GM21717 (cell line): ENCODE measurements around the gene NCF2.

ENCODE experiments used
- ATAC-seq: cut with Tn5 transposase; IDR thresholded peaks from one replicate; pipeline ENCODE4 v1.9.1; 2021; ENCODE audit warnings: mild to moderate bottlenecking, moderate library complexity; ENCODE audit not compliant: unreplicated experiment

The NCF2 gene

DNA sequence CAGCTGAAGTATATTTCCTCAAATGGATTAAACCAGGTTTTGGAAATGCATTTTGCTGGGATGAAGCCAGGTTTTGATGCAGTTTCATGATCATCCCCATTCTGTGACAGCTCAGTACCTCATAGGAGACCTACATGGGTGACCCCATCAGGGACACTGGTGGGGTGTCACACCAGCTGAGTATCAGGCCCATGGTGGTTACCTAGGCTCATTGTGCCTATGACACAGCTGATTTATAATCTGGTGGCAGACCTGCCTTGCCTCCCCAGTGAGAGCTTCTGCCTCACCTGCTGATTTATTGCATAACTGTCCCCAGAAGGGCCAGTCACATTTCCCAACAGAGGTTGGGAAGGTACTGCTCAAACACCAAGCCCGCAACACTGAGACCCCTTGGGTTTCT is 3.8 kb downstream of the NCF2 start:
- no peak for ATAC-seq

DNA sequence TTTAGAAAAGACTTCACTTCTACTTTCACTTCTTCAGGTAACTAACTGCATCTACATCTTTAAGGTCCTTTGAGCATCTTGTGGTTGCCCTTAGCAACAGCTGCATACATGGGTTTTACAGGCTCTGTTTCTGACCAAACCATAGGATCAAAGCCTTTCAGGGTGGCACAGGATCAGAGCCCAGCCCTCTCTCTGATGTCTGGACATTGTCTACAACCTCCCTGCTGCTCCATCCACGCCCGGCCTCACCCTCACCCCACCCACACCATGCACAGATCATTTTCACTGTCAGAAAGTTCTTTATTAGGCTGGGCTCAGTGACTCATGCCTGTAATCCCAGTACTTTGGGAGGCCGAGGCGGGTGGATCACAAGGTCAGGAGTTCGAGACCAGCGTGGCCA is 5.2 kb downstream of the NCF2 start:
- ATAC-seq: no peak

DNA sequence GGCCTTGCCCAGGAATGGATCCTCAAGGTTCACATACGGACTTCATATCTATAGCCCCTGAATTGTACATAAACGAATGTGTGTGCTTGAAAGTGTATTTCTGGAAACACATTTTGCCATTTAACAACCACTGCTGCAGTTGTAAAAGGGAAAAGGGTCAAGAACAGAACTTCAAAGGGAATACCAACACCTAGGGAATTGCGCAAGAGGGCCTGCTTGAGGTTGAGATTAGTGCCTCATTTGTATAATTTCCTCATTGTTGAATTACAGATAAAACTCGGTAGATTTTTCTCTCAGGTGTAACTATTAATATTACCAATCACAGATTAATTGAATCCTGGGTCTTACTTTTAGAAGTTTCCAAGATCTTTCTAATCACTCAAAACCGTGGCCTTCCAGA is 6.1 kb downstream of the NCF2 start:
- ATAC-seq: no peak

DNA sequence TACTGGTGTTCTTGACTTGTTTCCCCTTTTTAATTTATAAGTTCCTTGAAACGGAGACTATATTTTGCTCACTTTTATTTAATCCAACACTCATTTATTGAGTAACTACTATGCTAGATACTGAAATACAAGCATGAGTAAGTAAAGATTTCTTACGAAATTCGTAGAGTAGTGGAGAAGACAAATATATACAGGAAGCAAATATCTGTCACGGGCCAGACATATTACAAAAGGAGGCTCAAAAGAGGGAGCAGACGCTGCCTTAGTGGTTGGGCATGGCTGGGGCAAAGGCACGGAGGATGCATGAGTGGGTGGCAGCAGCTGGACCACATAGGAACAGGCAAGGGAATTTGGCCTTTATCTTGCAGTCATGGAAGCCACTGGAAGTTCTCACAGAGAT is 6.8 kb downstream of the NCF2 start:
- ATAC-seq: no peak

DNA sequence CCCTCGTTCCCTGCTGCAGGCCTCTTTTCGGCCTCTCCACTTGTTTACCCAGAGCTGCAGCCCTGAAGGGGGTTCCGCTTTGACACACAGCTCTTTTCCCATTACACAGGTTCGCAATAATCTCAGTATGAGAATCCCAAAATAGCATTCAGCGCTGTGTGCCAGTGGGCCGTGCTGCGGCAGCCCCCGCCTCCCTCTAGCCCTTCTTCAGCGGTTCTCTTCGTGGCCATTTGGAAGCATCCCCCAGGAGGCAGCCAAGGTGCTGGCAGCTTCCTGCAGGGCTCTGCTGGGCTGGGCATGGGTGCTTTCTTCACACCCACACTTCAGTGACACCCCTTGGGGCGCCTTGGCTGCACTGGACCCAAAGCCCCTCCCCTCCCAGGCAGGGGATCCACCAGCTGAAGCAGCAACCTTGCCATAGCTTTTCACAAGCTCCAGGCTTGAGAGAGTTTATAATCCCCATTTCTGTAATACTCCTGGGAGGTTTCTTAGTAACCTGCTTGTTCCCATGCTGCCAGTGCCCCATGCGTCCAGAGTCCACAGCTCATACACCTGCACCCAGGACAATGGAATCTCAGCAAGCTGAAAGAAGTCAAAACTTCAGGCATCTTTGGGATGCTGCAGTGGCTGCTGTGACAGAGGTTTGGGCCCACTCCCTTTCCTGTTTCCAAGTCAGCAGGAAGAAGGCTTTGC is 8.1 kb downstream of the NCF2 start:
- ATAC-seq: no peak

DNA sequence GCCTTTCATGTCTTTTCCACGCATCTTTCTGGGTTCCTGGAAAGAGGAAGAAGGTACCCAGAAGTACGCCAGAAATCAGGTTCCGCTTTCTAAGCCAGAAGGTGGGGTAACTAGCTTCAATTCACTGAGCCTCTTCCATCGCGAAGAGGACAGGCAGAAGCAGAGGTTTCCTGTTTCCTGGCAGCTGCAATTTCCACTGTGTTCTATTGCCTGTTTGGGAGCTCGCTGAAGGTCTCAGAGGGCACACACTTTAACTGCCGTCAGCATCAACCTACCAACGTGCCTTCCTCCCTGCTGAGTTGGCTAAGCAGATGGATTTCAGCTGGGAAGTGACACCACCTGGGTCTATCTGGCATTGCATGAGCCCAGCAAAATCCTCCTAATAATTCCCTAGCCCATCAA is 10.0 kb downstream of the NCF2 start:
- ATAC-seq: no peak

DNA sequence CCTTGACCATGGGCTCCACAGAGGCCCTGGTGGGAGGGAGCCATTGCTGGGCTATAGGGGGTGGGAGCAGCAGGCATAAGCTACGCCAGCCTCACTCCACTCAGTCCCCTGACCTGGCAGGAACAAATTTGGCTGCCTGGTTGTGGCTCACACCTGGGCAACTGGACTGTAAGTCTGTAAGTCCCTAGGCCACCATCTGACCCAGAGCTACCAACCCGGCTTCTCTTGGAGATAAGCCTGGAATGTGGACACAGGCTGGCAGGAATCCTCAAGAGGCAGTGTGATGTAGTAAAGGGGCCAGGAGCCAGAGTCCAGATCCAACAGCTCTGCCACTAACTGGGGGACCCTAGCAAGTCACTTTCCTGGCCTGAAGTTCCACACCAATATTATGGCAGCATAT is 11.4 kb downstream of the NCF2 start:
- no peak for ATAC-seq

DNA sequence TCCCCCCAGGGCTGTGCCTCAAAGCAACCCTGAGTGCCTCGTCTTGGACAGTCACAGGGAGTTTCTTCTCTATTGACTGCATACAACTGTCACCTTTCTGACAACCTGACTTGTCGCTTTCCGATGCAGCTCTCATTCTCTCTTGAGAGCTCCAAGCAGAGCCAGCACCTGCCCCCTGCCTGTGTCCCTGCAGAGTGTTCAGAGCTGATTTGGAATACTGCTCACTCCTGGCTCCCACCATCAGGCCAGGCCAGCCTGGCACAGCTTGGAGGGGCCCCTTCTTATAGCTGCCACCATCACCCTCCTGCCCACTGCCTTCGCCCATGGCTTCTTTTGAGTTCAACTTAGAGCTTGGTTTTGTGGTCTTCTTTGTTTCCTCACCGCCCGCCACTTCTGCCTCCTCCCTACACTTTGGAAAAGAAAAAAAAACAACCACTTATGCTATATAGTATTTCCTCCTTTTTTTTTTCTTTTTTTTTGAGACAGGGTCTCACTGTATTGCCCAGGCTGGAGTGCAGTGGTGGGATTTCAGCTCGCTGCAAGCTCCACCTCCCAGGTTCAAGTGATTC is 12.3 kb downstream of the NCF2 start:
- no peak for ATAC-seq

DNA sequence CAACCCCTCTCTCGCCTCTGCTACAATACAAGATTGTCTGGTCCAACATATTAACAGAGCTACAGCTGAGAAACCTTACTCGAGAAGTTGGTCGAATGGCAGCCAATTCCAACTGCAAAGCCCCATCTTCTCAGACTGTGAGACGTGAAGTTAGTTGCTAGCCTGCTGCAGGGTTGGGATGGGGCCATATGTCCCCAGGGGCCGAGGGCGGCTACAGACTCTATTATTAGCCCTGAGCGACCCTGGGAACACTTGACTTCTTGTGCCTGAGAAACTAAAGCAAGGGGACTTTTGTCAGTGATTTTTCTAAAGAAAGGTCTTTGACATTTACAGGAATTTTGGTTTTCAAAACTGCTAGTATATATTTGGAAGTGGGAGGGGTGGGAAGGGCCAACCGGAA is 13.7 kb downstream of the NCF2 start:
- ATAC-seq: no peak

DNA sequence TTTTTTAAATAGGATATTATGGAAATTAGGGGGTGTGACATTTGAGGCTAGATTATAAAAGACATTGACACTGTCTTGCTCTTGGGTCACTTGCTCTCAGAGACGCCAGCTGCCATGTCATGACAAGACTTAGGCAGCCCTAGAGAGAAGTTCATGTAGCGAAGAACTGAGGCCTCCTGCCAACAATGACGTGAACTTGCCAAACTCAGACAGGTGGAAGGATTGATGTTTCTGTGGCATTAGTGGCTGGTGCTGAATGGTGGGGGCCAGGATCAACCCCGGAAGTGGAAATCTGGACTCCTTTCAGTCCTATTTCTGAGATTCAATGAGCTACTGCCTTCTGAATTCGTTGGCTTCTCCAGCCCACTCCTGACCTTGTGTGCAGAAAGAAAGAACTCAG is 14.7 kb downstream of the NCF2 start:
- no peak for ATAC-seq

DNA sequence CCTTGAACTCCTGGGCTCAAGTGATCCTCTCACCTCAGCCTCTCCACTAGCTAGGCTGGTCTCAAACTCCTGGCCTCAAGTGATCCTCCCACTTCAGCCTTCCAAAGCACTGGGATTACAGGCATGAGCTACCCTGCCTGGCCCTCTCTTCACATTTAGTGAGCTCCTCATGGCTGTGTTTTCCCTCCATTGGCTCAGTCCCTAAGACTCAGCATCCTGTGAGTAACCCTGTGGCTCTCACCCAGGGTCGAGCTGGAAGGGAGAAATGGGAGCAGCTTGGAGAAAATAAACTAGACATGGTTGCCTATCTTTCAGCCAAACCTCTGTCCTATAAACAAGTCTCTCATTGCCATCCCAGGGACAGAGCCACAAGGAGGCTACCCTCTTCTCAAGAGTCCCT is 17.5 kb downstream of the NCF2 start:
- ATAC-seq: no peak

DNA sequence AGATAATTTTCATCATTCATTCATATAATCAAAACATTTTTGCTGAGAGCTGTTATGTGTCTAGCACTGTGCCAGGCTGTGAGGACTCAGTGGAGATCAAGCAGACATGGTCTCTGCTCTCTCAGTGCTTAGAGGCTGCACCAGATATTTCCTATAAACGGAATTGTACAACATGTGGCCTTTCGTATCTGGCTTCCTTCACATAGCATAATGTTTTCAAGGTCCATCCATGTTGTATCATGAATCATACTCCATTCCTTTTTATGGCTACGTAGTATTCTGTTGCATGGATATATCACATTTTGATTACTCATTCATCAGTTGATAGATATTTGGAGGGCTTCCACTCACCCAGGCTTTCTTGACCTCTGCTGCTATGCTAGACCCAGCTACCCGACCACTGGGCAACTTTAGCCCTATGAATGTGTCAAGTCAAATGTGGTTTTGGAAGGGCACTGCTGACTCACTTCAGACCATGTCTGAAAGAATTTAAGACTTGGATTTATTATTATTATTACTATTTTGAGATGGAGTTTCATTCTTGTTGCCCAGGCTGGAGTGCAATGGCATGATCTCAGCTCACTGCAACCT is 18.5 kb downstream of the NCF2 start:
- no peak for ATAC-seq

DNA sequence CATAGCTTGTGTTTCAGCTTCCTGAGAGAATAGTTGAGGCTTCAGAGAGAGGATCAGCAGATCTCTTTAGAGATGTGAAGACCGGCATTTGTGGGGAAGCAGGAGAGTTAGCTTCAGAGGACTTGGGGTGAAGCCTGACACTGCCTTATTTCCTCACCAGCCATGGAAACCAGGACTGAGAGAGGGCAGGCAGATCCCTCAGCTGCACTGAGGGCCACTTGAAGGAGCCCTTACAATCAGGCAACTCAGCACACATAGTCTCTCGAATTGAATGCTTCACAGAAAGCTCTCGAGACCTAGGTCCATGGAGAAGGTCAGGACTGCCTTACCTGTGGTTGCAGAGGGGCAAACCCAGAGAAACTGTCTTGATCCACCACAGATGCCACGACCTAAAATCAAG is 19.8 kb downstream of the NCF2 start:
- no peak for ATAC-seq

DNA sequence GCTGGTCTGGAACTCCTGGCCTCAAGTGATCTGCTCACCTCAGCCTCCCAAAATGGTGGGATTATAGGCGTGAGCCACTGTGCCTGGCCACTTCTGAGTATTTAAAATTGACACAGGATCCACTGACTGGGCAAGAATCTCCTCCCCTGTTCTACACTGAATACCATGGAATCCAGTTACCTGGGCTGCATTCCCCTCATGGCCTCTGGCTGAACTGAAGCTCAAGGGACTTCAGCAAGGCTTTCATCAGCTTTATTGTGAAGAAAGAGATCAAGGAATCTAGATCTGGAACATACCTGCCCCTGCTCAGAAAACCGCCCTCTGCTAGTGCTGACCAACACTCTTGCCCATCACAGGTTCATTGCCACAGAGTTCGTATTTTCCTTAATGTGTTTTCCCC is 20.5 kb downstream of the NCF2 start:
- ATAC-seq: no peak

DNA sequence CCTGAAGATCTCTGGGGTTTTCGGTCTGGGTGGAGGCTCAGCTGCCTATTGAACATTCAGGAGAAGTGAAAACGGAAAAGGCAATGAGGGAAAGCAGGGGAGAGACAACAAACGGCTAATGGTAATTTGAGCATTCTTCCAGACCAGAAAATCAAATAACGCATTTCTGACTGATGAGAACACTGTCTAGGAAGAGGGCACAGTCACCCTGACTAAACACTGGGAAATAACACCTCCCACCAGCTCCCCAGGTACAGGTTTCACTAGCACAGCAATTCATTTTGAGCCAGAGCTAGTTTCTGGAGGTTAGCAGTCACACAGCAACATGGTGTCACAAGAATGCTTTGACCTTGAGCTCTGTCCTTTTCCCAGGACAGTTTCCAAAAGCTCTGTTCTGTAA is 21.1 kb downstream of the NCF2 start:
- no peak for ATAC-seq

DNA sequence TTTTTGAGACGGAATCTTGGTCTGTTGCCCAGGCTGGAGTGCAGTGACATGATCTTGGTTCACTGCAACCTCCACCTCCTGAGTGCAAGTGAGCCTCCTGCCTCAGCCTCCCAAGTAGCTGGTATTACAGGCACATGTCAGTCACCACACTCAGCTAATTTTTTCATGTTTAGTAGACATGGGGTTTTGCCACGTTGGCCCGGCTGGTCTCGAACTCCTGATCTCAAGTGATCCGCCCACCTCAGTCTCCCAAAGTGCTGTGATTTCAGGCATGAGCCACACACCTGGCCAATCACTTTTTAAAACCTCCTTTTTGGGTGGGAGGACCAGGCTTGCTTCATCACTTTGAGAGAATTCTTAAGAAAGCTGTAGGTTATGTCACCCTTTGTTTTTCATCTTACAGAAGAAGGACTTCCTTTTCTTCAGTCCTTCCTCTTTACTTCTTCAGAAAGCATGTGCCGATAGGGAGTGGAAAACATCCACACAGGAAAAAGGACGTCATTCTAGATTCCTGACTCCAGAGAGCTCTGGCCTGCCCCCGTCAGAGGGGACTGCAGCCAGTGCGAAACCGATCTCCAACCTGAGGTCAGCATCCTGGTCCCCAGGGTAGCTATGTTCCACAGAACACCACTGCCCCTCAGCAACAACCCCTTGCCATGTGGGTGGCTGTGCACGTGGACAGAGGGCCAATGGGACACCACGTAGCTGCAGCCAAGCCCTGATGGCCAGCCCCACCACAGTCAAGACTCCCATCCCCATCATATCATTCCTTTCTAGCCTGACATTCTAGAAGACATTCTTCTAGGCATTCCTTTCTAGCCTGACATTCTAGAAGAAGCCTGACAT is 21.9 kb downstream of the NCF2 start:
- ATAC-seq: no peak

DNA sequence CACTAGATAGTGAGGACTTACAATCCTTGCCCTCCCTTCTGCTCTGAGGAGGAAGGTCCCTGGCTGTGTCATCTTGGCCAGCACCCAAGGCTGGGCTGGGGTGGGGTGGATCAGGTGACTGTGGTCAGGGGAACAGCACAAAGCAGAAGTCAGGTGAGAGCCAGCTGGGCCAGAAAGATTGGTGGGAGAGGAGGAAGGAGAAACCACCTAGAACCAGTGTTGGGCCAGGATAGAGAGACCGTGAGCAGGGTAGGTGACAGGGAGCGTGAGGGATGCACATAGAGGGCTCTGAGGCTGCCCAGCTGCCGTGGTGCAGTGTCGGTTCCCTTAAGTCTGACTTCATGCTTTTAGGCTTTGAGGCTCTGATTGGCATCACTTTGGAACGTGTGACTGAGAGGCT is 22.7 kb downstream of the NCF2 start:
- ATAC-seq: peak; percentile 51

DNA sequence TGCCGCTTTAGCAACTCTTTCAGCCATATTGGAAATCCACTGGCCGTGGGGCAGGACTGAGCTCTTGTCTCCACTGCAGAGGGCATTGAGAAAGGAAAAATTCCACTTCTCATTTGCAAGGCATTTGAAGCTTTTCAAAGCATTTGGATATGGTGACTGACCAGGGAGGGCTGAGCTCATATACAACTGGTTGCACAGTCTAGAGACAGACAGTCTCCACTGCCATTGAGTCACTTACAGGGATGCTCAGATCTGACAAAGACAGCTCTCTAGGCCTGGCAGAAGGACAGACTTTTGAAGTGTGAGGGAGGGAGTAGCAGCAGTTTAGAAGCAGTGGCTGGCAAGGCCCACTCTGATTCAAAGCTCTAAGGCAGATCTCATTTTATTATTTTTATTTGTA is 24.2 kb downstream of the NCF2 start:
- no peak for ATAC-seq

DNA sequence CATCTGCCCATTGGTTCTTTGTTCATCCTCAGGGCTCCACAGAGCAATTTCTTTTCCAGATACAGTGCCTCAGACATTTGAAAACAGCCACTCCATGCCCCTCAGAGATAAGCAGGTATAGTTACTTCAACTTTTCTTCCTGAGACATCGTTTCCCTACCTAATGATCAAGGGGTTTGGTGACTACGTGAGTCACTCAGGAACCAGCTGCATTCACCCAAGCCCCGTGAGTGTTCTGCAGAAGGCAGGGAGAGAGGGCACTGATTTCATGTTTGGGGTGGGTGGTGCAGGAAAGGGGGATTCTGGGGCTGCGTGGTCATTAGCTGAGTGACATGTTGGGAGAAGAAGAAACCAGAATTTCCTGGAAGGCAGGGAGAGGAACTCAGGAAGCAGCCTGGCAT is 25.0 kb downstream of the NCF2 start:
- ATAC-seq: no peak

DNA sequence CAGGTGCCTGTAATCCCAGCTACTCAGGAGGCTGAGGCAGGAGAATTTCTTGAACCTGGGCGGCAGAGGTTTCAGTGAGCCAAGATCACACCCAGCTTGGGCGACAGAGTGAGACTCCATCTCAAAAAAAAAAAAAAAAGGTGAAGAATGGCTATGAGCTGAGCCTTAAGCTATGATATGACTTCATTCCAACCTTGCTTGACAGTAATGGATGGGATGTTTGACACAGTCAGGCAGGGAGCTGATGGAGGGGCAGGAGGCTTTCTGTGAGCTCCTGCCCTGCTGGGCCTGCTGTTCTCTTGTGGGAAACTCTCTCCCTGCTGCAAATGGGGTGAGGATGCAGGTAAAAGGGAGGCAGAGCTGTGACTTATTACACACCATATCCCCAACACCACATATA is 27.6 kb downstream of the NCF2 start:
- ATAC-seq: no peak

DNA sequence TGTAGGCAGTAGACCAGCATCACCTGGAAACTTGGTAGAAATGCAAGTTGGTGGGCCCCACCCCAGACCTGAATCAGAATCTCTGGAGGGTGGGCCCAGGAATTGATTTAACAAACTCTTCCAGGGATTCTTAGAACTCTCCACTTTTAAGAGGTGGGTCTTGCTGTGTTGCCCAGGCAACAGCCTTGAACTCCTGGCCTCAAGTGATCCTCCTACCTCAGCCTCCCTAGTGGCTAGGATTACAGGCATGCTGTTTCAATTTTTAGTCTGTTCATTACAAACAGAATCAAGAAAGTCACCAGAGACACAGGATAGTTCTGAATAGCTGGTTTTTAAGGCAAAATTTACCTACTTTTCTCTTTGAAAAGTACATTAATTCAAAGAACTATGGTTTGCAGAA is 31.2 kb downstream of the NCF2 start:
- ATAC-seq: no peak

DNA sequence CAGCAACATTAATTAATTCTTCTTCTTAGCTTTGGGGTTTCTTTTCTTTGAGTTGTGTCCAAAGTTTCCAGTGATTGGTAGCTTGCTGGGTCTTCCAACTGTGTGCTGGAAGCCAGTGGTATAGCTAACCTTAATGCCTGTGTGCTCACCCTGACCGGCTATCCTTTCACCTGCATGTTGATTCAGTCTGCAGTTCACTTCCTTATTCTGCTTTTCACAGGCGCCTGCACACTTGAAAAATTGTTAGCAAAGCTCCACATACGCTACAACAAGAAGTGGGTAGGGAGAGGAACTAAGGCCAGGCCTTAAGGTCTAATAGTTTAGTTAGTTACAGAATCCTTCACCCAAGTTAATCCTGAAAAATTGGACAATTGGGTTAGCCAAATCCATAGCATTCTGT is 35.7 kb downstream of the NCF2 start:
- ATAC-seq: no peak
